ENCODE results near the gene NSD2. TPM values are rescaled to one million over a fixed set of nuclear protein-coding genes. Genes with fewer than 3 reads are reported as not detected.

Gene NSD2
- polyA plus RNA-seq, 1 donor from 2014 or later = 51.6 TPM

DNA sequence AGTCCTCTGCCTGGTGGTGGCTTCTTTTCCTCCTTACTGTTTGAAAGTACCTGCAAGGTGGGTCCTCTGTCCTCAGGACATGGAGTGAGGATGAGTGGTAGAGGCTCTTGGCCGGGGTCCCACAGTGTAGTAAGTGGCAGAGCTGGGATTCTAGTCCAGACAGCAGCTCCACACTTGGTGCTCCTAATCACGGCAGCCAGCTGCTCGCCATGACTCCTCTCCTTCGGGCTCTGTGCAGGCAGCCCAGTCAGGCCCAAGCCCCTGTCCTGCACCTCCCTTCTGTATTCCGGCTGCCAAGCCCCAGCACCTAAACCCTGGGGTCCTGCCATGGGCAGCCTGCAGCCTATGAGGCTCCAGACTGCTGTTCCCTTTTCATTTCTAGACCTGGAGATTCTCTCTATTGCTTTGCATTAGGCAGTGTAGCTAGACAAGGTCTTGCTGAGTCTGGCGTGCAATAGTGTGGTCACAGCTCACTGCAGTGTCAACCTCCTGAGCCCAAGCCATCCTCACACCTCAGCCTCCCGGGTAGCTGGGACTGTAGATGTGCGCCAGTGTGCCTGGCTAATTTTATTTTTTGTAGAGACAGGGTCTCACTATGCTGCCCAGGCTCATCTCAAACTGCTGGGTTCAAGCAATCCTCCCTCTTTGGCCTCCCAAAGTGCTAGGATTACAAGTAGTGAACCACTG lies 24.9 kb downstream of the NSD2 start:
- Histone ChIP-seq H3K79me2 (replicated peaks; ENCODE audit: insufficient read depth, low read length) (peaks cover 75% of the 10 kb centered on the region), H3F3A (ENCODE audit: insufficient read depth, low read length, poor library complexity, severe bottlenecking) (no peaks in the 10 kb centered on the region), H3K27ac (ENCODE audit: low read length) (no peak overlapping the region), H3K9ac (ENCODE audit: low read length) (no peak overlapping the region), H3K9me2 (ENCODE audit: insufficient read depth, low read length) (no peaks in the 10 kb centered on the region), H2AFZ (ENCODE audit: low read depth, low read length) (no peak overlapping the region), H4K20me1 (ENCODE audit: insufficient read depth) (peaks cover 4% of the 10 kb centered on the region), H3K4me2 (ENCODE audit: low read length) (no peak overlapping the region), H3K36me3 (ENCODE audit: insufficient read depth, low read length) (no peaks in the 10 kb centered on the region), H3K9me3 (ENCODE audit: low read length) (no peaks in the 10 kb centered on the region), H3K27me3 (ENCODE audit: insufficient read depth, low read depth, low read length) (no peaks in the 10 kb centered on the region), H3K4me3 (ENCODE audit: low read length) (no peak overlapping the region)
- TF ChIP-seq MXI1 (conservative IDR thresholded peaks at IDR 0.05; ENCODE audit: poor library complexity, severe bottlenecking) (no peak), EZH2 (IDR thresholded peaks at IDR 0.05; ENCODE audit: borderline replicate concordance, insufficient read depth, low read length, poor library complexity, severe bottlenecking) (no peak), RAD21 (conservative IDR thresholded peaks at IDR 0.05) (no peak), TAF1 (IDR thresholded peaks at IDR 0.05; ENCODE audit: low read depth) (no peak), EP300 (conservative IDR thresholded peaks at IDR 0.05; ENCODE audit: poor library complexity, severe bottlenecking) (no peak), SMC3 (conservative IDR thresholded peaks at IDR 0.05; ENCODE audit: poor library complexity) (no peak), POLR2AphosphoS5 (IDR thresholded peaks at IDR 0.05) (no peak)
- TF ChIP-seq, protein P1, sequence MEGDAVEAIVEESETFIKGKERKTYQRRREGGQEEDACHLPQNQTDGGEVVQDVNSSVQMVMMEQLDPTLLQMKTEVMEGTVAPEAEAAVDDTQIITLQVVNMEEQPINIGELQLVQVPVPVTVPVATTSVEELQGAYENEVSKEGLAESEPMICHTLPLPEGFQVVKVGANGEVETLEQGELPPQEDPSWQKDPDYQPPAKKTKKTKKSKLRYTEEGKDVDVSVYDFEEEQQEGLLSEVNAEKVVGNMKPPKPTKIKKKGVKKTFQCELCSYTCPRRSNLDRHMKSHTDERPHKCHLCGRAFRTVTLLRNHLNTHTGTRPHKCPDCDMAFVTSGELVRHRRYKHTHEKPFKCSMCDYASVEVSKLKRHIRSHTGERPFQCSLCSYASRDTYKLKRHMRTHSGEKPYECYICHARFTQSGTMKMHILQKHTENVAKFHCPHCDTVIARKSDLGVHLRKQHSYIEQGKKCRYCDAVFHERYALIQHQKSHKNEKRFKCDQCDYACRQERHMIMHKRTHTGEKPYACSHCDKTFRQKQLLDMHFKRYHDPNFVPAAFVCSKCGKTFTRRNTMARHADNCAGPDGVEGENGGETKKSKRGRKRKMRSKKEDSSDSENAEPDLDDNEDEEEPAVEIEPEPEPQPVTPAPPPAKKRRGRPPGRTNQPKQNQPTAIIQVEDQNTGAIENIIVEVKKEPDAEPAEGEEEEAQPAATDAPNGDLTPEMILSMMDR (IDR thresholded peaks at IDR 0.05; ENCODE audit: poor library complexity, severe bottlenecking) = no peak
- TF ChIP-seq, protein P2, sequence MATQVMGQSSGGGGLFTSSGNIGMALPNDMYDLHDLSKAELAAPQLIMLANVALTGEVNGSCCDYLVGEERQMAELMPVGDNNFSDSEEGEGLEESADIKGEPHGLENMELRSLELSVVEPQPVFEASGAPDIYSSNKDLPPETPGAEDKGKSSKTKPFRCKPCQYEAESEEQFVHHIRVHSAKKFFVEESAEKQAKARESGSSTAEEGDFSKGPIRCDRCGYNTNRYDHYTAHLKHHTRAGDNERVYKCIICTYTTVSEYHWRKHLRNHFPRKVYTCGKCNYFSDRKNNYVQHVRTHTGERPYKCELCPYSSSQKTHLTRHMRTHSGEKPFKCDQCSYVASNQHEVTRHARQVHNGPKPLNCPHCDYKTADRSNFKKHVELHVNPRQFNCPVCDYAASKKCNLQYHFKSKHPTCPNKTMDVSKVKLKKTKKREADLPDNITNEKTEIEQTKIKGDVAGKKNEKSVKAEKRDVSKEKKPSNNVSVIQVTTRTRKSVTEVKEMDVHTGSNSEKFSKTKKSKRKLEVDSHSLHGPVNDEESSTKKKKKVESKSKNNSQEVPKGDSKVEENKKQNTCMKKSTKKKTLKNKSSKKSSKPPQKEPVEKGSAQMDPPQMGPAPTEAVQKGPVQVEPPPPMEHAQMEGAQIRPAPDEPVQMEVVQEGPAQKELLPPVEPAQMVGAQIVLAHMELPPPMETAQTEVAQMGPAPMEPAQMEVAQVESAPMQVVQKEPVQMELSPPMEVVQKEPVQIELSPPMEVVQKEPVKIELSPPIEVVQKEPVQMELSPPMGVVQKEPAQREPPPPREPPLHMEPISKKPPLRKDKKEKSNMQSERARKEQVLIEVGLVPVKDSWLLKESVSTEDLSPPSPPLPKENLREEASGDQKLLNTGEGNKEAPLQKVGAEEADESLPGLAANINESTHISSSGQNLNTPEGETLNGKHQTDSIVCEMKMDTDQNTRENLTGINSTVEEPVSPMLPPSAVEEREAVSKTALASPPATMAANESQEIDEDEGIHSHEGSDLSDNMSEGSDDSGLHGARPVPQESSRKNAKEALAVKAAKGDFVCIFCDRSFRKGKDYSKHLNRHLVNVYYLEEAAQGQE (IDR thresholded peaks at IDR 0.05; ENCODE audit: borderline replicate concordance) = no peak

DNA sequence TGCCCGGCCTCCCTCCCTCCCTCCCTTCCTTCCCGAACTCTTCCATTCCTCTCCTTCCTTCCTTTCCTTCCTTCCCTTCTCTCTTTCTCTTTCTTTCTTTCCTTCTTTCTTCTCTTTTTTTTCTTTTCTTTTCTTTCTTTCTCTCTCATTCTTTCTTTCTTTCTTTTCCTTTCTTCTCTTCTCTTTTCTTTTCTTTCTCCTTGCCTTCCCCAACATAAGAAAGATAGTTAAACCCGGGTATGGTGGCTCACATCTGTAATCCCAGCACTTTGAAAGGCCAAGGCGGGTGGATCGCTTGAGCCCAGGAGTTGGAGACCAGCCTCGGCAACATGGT lies 25.4 kb downstream of the NSD2 start:
- Histone ChIP-seq H3K9me3 (ENCODE audit: low read length) (no peaks in the 10 kb centered on the region), H3K27ac (ENCODE audit: low read length) (no peak overlapping the region), H3K79me2 (replicated peaks; ENCODE audit: insufficient read depth, low read length) (peaks cover 75% of the 10 kb centered on the region), H3K9me2 (ENCODE audit: insufficient read depth, low read length) (no peaks in the 10 kb centered on the region), H3K9ac (ENCODE audit: low read length) (no peak overlapping the region), H3F3A (ENCODE audit: insufficient read depth, low read length, poor library complexity, severe bottlenecking) (no peaks in the 10 kb centered on the region), H3K4me2 (ENCODE audit: low read length) (no peak overlapping the region), H3K4me3 (ENCODE audit: low read length) (no peak overlapping the region), H2AFZ (ENCODE audit: low read depth, low read length) (no peak overlapping the region), H3K27me3 (ENCODE audit: insufficient read depth, low read depth, low read length) (no peaks in the 10 kb centered on the region), H4K20me1 (ENCODE audit: insufficient read depth) (peaks cover 5% of the 10 kb centered on the region), H3K36me3 (ENCODE audit: insufficient read depth, low read length) (peaks cover 1% of the 10 kb centered on the region)
- TF ChIP-seq, protein P1 (IDR thresholded peaks at IDR 0.05; ENCODE audit: poor library complexity, severe bottlenecking) = no peak
- TF ChIP-seq RAD21 (conservative IDR thresholded peaks at IDR 0.05) (no peak), EZH2 (IDR thresholded peaks at IDR 0.05; ENCODE audit: borderline replicate concordance, insufficient read depth, low read length, poor library complexity, severe bottlenecking) (no peak), EP300 (conservative IDR thresholded peaks at IDR 0.05; ENCODE audit: poor library complexity, severe bottlenecking) (no peak), MXI1 (conservative IDR thresholded peaks at IDR 0.05; ENCODE audit: poor library complexity, severe bottlenecking) (no peak), TAF1 (IDR thresholded peaks at IDR 0.05; ENCODE audit: low read depth) (no peak), POLR2AphosphoS5 (IDR thresholded peaks at IDR 0.05) (no peak), SMC3 (conservative IDR thresholded peaks at IDR 0.05; ENCODE audit: poor library complexity) (no peak)
- TF ChIP-seq, protein P2 (IDR thresholded peaks at IDR 0.05; ENCODE audit: borderline replicate concordance) = no peak
